Cerebellar cortex (tissue), 1 donor: Measurements from ENCODE around the gene C1QTNF1.

Source experiments
- DNase-seq: peaks from one replicate; pipeline ENCODE4 v3.0.0-alpha.2; 2015; ENCODE audit warnings: low spot score

The C1QTNF1 gene

DNA sequence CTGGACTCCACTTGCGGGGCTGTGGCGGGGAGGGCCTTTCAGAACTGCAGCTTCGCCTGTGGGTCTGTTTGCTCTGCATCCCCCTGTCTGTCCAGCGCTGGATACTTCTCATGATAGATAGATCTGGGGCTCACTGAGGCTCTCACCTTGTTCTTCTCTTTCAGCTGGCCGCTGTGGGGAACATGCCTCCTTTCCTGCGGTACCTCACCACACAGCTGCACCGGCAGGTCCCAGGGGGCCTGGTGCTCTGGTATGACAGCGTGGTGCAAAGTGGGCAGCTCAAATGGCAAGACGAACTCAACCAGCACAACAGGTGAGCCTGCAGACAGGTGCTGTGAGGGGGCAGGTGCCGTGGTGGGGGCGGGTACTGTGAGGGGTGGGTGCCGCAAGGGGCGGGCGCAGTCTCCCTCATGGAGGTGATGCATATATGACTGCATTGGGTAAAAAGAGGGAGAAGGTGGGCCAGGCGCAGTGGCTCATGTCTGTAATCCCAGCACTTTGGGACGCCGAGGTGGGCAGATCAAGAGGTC, 56.9 kb downstream of the C1QTNF1 start:
- no peak for DNase-seq

DNA sequence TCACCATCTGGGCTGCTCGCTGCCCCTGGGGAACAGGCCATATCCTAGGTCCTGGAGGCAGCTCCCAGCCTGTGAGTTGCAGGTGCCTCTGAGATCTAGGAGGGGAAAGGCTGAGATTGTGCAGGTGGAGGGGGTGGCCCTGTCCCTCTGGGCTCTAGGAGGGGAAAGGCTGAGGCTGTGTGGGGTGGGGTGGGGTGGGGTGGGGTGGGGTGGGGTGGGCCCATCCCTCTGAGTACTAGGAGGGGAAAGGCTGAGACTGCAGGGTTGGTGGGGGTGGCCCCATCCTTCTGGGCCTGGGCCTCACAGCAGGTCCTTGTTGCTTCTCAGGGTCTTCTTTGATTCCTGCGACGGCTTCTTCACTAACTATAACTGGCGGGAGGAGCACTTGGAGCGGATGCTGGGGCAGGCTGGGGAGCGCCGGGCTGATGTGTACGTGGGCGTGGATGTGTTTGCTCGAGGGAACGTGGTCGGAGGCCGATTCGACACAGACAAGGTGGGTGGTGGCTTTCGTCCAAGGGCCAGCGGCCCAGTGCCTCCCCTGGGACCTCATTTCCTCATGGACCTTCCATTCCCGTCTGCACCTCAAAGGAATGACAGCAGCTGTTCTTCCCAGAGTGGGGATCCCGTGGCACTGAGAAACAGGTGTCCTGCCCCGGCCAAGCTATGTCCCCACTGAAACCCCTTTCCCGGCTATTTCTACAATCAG, 57.8 kb downstream of the C1QTNF1 start:
- DNase-seq: no peak

DNA sequence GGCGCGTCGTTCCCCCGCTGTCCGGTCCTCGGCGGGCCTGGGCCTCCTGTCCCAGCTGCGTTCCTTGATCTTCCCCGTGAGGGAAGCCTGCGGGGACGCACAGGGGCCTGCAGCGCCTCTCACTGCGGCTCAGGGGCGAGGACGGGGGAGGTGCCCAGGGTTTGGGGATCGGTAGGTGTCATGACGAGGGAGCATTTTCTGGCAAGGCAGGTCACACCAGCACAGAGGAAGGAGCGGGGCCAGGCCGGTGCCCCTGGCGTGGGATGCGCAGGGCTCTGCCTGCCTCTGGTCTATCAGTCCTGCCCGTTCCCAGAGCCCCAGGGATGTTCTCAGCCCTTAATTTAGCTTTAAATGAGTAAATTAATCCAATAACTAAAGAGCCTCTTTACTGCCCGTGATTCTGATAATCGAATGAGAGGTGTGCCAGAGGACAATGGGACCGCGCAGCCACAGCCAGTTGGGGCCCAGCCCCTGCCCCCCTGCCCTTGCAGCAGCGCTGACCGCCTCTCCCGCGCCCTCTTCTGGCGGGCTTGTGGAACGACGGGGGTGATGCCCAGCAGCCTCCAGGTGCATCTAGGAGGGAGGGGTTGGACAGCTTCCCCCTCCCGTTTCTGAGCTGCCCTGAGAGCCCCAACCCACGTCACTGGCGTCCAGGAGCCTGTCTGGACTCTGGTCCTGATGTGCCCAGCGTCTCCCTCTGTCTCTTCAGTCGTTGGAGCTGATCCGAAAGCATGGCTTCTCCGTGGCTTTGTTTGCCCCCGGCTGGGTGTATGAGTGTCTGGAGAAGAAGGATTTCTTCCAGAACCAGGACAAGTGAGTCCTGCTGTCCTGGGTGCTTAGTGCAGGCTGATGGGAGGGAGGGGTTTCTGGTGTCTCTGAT, 58.6 kb downstream of the C1QTNF1 start:
- DNase-seq: no peak

DNA sequence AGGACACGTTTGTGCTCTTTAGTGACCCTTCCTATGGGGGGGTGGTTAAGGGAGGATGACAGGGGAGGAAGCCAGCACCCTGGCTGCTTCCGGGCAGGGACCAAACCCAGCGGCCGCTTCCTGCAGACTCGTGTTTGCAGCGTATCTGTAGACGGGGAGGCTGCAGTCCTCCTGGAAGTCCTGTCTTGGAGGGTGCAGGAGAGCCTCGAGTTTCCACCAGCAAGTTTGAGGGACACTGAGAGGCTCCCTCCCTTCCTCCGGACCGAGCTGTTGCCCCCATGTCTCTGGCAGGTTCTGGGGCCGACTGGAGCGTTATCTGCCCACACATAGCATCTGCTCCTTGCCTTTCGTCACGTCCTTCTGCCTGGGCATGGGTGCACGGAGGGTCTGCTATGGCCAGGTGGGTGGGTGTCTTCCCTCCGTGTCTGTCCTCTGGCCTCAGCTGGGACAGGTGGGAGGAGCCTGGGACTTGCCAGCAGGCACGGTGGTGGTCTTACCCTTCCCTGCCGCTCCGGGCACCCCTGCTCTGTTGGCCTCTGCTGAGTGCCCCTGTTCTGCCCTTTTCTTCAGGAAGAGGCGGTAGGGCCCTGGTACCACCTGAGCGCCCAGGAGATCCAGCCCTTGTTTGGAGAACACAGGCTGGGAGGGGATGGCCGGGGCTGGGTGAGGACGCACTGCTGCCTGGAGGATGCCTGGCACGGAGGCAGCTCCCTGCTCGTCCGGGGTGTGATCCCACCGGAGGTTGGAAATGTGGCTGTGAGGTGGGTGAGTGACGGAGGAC, 59.4 kb downstream of the C1QTNF1 start:
- DNase-seq: no peak

DNA sequence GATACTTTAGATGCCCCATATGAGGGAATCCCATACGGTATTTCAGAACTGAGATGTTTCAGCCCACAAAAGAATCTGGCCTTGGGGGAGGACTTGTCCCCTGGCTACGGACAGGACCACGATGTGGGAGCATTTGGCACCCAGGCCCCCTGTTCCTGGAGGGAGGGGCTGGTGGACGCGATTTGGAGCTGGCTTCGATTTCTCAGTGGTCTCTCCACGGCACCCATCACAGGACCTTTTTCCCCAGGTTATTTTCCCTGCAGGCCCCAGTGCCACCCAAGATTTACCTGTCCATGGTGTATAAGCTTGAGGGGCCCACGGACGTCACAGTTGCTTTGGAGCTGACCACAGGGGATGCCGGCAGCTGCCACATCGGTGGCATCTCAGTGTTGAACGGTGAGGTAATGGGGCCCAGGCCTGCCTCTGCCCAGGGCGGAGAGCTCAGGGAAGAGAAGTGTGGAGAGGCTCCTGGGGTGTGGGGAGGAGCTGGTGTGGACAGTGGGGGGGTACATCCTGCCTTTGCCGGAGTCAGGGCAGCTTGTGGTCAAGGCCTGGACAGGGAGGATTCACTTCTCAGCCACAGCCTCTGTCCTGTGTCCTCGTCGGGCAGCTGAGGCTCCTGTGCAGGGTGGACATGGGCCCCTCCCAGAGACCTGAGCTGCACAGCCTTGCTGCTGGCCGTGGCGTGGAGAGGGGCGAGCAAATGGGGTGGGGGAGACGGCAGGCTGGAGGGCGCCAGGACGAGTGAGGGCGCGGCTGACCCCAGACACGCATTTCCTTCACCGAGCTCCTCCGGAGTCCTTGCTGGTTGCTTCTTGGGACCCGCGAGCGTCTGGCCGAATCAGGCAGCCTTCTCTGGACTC, 60.6 kb downstream of the C1QTNF1 start:
- no peak for DNase-seq

DNA sequence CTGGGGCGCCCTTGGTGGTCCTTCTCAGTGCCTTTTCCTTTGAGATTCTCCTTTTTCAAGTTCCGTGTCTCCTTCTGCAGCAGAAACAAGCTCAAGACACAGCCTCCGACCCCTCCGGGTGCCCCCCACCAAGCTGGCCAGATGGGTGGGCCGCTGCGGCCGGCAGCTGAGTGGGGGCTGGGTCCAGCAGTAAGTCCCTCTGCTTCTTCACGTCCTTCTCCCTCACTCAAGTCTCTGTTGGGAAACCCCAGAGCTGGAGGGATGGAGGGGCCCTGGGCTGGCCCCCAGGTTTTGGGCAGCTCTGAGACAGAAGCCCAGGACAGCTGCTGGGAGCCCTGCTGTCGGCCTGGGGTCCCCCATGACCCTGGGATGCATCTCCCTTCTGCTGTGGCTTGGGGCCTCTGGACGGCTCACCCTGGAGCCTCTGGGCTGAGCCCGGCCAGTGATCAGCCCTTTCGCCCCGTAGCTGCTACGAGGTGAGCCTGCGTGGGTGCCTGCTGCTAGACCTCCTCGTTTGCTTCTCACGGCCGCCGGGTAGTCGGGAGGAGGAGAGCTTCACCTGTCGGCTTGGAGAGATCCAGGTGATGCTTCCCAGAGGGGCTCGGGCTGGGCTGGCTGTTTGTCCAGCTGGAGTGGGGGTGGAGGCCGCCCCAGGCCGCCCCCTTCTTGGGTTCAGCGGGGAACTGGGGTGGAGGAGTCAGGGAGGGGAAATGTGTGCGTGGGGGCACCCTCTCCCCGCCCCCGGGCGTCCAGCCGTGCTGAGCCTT, 61.4 kb downstream of the C1QTNF1 start:
- DNase-seq: no peak

DNA sequence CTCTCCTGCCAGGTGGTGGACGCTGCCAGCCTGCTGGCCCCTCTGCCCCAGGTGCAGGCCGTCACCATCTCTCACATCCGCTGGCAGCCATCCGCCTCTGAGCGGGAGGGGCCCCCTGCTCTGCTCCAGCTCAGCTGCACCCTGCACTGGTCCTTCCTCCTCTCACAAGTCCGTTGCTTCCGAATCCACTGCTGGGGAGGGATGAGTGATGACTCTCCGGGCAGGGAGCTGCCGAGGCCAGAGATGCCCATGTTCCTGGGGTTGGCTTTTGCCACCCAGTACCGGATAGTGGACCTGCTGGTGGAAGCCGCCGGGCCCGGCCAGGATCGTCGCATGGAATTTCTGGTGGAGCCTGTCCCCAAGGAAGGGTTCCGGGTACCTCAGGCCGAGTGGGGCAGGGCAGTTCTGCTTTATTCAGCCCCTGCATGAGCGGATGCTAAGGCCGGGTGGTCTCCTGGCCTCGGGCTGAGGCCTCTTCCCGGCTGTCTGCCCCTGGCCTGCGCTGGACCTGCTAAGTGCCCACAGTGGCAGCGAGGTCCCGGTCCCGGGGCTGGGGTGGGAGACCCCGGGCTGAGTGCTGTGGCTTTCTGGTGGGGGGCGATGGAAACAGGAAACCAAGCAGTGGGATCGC, 62.1 kb downstream of the C1QTNF1 start:
- no peak for DNase-seq

DNA sequence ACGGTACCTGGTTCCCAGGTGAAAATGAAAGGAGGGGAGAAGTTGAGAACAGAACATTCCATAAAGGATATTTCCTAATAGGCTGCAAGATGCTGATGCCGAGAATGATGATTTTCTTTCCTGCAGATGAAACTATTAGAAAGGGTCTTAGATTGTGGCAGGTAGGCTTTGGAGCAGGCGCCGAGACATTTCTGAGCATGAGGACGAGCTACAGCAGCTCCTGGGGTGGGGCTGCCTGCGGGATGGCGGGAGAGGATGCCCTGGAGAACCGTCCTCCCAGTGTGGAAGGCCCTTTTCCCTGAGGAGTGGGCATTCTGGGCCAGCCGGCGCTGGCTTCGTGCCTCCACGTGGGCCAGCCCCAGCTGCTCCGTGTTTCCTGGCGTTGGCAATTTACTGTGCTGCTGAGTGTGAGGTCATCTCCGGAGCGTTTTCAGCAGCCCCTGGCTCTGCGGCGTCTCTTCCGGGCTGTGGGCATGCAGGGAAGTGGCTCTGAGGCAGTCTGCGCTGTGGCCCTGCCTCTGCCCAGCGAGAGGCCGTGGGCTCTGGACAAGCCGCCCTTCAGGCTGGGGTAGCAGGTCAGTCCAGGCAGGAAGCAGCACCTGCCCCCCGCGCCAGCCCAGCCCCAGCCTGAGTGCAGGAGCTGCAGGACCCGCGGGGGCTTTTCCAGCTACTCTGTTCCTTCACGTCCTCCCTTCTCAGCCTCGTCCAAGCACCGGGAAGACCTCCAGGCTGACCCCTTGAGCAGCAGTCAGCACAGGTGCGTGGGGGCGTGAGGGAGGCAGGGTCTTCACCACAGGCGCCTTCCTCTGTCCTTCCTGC, 62.8 kb downstream of the C1QTNF1 start:
- no peak for DNase-seq

DNA sequence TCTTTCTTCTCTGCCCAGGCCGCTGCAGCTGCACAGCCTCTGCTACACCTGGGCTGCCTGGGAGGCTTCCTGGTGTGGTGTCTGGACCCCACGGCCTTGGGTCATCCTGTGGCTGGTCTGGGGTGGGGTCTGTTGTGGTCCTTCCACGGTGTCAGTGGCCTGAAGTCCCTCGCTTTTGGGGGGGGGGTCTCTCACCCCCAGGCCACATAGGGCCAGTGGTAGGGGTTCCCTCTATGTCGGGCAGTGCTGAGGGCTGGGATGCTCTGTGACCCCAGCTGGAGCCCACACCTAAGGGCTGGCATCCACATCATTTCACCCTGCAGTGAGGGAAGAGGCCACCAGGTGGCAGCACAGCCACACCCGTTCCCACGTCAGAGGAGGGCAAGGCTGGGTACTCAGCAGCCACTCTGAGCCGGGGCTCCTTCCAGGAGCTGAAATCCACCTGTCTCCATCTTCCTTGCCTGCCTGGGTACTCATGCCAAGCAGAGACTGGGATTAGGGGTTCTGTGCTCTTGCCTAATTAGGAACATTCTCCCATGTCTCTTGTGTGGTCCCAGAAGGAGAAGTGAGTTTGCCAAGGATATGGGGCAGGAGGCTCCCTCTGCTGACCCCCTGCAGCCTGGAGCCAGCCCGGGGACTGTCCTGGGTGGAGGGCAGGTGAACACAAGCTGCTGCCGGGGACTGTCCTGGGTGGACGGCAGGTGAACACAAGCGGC, 63.6 kb downstream of the C1QTNF1 start:
- peak; percentile 90 for DNase-seq

DNA sequence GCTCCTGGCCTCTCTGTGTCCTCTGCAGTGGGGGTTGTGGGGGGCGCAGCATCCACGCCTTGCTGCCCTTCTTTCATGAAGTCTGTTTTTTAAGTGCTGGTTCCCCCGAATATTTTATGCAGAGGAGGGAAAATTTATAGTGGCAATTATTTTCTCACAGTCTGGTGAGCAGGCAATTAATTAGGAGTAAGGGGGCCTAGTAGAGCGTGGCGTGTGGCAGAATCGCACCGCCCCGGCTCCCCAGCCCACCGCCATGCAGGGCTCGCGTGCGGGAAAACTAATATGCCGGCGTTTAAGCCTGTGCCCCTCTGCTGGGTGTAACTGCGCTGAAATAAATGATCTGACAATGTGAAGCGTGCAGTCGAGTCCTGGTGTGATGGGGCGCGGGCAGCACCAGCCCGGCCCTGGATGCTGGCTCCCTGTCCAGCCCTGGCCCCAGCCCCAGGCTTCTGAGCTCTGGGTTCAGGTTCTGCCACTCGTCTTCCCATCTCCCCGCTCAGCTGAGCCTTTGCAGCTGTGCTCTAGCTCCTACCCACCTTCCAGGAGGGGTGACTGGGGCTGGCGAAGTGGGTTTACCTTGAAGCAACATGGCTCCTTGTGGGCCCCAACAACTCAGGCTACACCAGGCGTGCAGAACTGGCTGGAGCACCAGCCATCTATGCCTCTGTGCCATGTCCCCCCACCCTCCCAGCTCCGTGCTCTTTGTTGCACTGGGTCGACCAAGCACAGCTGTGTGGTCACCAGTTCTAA, 64.5 kb downstream of the C1QTNF1 start:
- no peak for DNase-seq

DNA sequence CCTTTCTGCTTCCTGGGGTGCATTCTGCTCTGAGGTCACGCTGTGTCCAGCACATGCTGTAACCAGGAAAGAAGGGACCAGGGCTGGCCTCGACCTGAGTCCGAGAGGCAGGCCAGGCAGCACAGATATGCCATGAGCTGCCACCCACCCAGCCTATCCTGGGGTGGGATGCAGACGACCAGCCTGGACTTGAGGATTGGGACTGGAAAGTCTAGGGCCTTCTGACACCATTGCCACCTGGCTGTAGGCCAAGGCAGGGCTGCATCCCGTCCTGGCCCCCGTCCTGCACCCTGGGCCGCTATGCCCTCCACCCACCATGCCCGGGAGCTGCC, 65.0 kb downstream of the C1QTNF1 start:
- DNase-seq: no peak

DNA sequence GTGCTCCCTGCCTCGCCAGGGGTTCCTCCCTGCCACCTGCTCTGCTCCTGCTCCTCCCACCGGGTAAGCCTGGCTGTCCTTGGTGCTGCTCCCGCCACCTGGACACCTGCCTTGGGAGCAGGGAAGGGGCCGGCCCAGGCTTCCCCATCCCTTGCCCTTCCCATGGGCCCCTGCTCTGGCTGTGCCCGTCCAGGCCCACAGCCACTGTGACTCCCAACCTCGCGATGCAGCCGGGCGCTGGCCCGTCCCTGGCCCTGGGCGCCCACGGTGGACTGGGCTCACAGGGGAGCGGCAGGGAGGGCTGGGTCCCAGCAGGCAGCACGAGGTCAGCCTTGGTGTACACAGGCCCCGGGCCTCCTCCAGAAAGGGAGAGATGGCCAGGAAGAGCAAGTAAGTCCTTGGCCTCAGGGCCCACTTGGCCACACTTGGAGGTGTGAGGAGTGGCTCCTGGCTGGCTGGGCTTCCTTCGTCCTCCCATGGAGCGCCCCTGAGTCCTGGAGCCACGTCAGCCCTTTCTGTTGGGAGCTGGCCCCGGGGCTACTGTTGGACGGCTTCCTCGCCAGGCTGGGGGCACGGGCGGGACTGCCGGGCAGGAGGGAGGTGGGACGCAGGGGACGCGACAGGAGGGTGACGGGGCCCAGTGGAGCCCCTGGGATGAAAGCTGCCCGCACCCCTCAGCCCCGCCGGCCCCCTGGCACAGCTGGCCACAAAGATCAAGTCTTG, 65.9 kb downstream of the C1QTNF1 start:
- no peak for DNase-seq

DNA sequence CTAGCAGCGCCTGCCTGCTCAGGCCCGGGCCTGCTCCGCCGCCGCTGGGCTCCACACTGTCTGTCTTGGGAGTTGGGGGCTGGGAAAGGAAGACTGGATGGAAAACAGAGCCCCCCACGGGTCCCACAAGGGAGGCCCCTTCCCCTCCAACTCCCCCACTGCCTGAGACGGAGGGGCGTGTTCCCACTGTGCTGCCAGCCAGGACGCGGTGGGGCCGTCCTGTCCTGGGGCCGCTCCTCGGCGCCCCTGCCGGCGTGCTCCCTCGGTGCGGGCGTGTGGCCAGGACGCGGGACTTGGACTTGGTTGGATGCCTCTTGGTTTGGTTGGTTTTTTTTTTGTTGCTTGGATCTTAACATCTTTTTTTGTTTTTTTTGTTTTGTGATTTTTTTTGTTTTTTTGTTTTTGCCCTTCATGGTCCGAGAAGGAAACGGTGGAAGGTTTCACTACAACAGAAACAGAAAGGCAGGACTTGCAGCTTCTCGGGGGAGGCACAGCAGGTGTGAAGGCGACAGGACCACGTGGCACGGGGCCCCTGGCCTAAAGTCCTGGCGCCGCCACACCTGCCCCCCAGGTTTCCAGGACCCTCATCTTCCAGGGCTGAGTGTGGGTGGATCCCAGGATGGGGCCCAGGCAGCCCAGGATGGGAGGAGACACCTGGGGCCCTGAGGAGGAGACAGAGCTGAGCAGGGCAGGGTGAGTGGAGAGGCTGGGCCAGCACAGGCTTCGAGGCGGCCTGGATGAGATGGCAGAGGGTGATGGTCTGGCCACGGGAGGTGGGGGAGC, 66.7 kb downstream of the C1QTNF1 start:
- no peak for DNase-seq

DNA sequence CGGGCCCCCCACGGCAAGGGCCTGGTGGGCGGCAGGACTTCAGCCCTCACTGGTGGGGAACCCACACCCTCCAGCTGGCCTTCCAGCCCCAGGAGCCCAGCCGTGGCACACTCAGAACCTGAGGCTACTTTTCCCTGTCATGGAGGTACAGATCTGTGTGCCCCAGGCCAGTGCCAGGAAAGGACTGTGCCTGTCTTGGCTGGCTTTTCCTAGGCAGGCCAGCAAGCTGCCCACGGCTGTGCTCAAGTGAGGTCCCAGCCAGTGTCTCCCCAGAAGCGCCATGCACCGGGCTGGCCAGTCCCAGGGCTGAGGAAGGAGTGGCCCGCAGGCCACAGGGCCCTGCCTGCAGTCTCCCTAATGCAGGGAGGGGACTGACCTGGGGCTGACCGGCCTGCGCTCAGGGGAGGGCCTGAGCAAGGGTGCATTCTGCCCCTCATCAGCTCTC, 67.3 kb downstream of the C1QTNF1 start:
- DNase-seq: no peak

DNA sequence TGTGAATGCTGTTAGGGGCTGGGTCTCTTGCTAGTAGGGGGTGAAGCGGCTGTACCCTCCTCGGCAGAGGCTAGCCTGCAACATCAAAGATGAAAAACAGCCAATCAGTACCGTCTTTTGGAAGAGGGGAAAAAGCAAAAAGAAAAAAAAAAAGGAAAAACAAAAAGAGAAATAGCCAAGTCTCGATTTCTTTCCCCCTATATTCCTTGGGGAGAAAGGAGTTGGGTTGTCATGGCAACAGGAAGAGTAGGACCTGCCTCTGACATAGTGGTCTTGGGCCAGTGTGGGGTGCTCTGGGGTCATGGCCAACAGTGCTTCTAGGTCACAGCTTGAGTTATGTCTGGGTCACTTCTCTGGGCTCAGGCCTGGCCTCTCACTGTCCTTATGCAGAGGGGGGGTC, 68.6 kb downstream of the C1QTNF1 start:
- DNase-seq: no peak

DNA sequence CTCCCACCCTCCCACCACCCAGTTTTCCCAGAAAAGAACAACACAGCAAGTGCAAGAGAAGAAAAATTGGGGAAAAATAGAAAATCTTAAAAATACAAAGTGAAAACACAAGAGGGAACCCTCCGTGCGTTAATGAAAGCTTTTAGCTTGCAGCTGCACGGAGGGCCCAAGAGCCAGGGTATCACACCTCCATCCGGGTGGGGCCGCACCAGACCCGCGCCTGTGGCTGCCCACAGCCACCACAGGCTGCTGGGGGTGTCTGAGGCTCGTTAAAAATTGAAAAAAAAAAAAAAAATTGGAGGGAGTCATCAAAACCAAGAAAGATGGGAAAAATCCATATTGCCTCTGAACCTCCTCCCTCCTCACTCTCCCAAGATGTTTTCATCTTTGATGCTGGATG, 69.3 kb downstream of the C1QTNF1 start:
- no peak for DNase-seq
